Chondrocyte (in vitro differentiated cells): ENCODE results near the gene HTD2. TPM values are rescaled to one million over a fixed set of nuclear protein-coding genes. Genes with fewer than 3 reads are reported as not detected.
"Not testable (repeated sequence)": the region's sequence is repeated elsewhere in the genome, so short reads cannot be mapped to it uniquely, and the experiment has no call there.

Source experiments
- DNase-seq: peaks from one replicate; pipeline ENCODE4 v3.0.0; 2021; ENCODE audit warnings: mixed read lengths, low spot score
- H3K27ac Mint-ChIP-seq: one replicate; pipeline ENCODE4 v1.8.0; 2021; ENCODE audit warnings: mild to moderate bottlenecking, moderate library complexity, mixed read lengths; ENCODE audit not compliant: unreplicated experiment
- H3K27me3 Mint-ChIP-seq: 2 replicates; pipeline ENCODE4 v1.8.0; 2021; ENCODE audit warnings: low read depth, mixed read lengths
- H3K36me3 Mint-ChIP-seq: 2 replicates; pipeline ENCODE4 v1.8.0; 2021; ENCODE audit warnings: low read depth, mixed read lengths
- H3K4me1 Mint-ChIP-seq: 2 replicates; pipeline ENCODE4 v1.8.0; 2021; ENCODE audit warnings: low read depth, mild to moderate bottlenecking, mixed read lengths
- H3K4me3 Mint-ChIP-seq: one replicate; pipeline ENCODE4 v1.8.0; 2021; ENCODE audit warnings: mild to moderate bottlenecking, moderate library complexity, mixed read lengths; ENCODE audit not compliant: unreplicated experiment
- H3K9me3 Mint-ChIP-seq: 2 replicates; pipeline ENCODE4 v1.8.0; 2021; ENCODE audit warnings: low read depth, mixed read lengths
- total RNA-seq: library from RNA; stranded (reverse); gene quantifications from 3 replicates; pipeline ENCODE4 v1.2.1, GENCODE V29; 2021
- TF ChIP-seq, protein P1 (sequence below): fragments of 200-600 bp; sonication (generic); IDR thresholded peaks from 2 replicates; pipeline ENCODE4 v1.5.0; 2021; ENCODE audit warnings: antibody characterized with exemption, mild to moderate bottlenecking, moderate library complexity

Gene HTD2
- total RNA-seq, 1 donor from 2014 or later, result 5.0 TPM

- Mint-ChIP-seq H3K4me3 (no peak overlapping the region), H3K9me3 (no peaks in the 10 kb centered on the region), H3K36me3 (peaks cover 4% of the 10 kb centered on the region), H3K27ac (no peak overlapping the region), H3K4me1 (peaks cover 43% of the 10 kb centered on the region), H3K27me3 (no peaks in the 10 kb centered on the region)
- DNase-seq, result no peak
- TF ChIP-seq, protein P1, sequence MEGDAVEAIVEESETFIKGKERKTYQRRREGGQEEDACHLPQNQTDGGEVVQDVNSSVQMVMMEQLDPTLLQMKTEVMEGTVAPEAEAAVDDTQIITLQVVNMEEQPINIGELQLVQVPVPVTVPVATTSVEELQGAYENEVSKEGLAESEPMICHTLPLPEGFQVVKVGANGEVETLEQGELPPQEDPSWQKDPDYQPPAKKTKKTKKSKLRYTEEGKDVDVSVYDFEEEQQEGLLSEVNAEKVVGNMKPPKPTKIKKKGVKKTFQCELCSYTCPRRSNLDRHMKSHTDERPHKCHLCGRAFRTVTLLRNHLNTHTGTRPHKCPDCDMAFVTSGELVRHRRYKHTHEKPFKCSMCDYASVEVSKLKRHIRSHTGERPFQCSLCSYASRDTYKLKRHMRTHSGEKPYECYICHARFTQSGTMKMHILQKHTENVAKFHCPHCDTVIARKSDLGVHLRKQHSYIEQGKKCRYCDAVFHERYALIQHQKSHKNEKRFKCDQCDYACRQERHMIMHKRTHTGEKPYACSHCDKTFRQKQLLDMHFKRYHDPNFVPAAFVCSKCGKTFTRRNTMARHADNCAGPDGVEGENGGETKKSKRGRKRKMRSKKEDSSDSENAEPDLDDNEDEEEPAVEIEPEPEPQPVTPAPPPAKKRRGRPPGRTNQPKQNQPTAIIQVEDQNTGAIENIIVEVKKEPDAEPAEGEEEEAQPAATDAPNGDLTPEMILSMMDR, result no peak
Measured at GRCh38 chr3:58337190-58337589, 30.9 kb downstream of the HTD2 start.

- H3K36me3 Mint-ChIP-seq, result not testable (repeated sequence)
Measured at GRCh38 chr3:58339146-58339545, 32.8 kb downstream of the HTD2 start.

GRCh38 chr3:58340594-58341244 lies 34.4 kb downstream of the HTD2 start:
- TF ChIP-seq, protein P1, result no peak
- Mint-ChIP-seq H3K36me3 (peaks cover 6% of the 10 kb centered on the region), H3K27ac (peak overlapping the region; percentile 45), H3K9me3 (no peaks in the 10 kb centered on the region), H3K4me3 (no peak overlapping the region), H3K27me3 (no peaks in the 10 kb centered on the region), H3K4me1 (peaks cover 21% of the 10 kb centered on the region)
- no peak for DNase-seq

More at GRCh38 chr3:58339146-58339545, 32.8 kb downstream of the HTD2 start:
- H3K27ac Mint-ChIP-seq, H3K9me3 Mint-ChIP-seq, DNase-seq, H3K27me3 Mint-ChIP-seq, H3K4me3 Mint-ChIP-seq: not testable (repeated sequence)
- peaks cover 36% of the 10 kb centered on the region for H3K4me1 Mint-ChIP-seq

GRCh38 chr3:58341376-58341775 lies 35.1 kb downstream of the HTD2 start:
- no peak for DNase-seq
- H3K4me1 Mint-ChIP-seq, result peaks cover 14% of the 10 kb centered on the region
- H3K27me3 Mint-ChIP-seq, result no peaks in the 10 kb centered on the region
- peaks cover 6% of the 10 kb centered on the region for H3K36me3 Mint-ChIP-seq
- H3K9me3 Mint-ChIP-seq, result no peaks in the 10 kb centered on the region
- H3K27ac Mint-ChIP-seq, result peak overlapping the region; percentile 45
- TF ChIP-seq, protein P1, result no peak
- no peak overlapping the region for H3K4me3 Mint-ChIP-seq

- TF ChIP-seq, protein P1, result no peak
- Mint-ChIP-seq H3K36me3 (peaks cover 6% of the 10 kb centered on the region), H3K4me3 (no peak overlapping the region), H3K4me1 (peaks cover 12% of the 10 kb centered on the region), H3K9me3 (no peaks in the 10 kb centered on the region), H3K27me3 (no peaks in the 10 kb centered on the region), H3K27ac (no peak overlapping the region)
- no peak for DNase-seq
Measured at GRCh38 chr3:58342676-58343075, 36.4 kb downstream of the HTD2 start.

GRCh38 chr3:58345457-58345856 lies 39.1 kb downstream of the HTD2 start:
- no peak for DNase-seq
- TF ChIP-seq, protein P1, result no peak
- H3K9me3 Mint-ChIP-seq, result no peaks in the 10 kb centered on the region
- H3K27me3 Mint-ChIP-seq, result no peaks in the 10 kb centered on the region
- no peak overlapping the region for H3K27ac Mint-ChIP-seq
- peaks cover 19% of the 10 kb centered on the region for H3K4me1 Mint-ChIP-seq
- H3K4me3 Mint-ChIP-seq, result no peak overlapping the region
- H3K36me3 Mint-ChIP-seq, result peaks cover 4% of the 10 kb centered on the region
